Astrocyte (in vitro differentiated cells and primary cell): ENCODE data around the gene EGFR. TPM values are rescaled to one million over a fixed set of nuclear protein-coding genes. Genes with fewer than 3 reads are reported as not detected.

Experiments
- DNase-seq: peaks from one replicate; pipeline ENCODE4 v3.0.0-alpha.2; 2010; ENCODE audit warnings: low read depth
- FAIRE-seq: peaks from 2 replicates; lab custom pipeline; 2011; peaks lifted over from hg19 to GRCh38; lab: Jason Lieb, UNC
- H2AFZ ChIP-seq: 2 replicates; pipeline ENCODE4 v1.6.0; 2012; ENCODE audit warnings: low read depth, low read length, inconsistent platforms
- H3K27ac ChIP-seq: 2 replicates; pipeline ENCODE4 v1.5.1; 2011; ENCODE audit warnings: low read depth, low read length, inconsistent platforms
- H3K27me3 ChIP-seq: 2 replicates; pipeline ENCODE4 v1.6.0; 2011; ENCODE audit warnings: low read length, inconsistent platforms; ENCODE audit not compliant: insufficient read depth
- H3K36me3 ChIP-seq: 2 replicates; pipeline ENCODE4 v1.5.1; 2011; ENCODE audit warnings: low read length, inconsistent platforms; ENCODE audit not compliant: insufficient read depth
- H3K4me1 ChIP-seq: 2 replicates; pipeline ENCODE4 v1.5.1; 2011; ENCODE audit warnings: low read length, inconsistent platforms; ENCODE audit not compliant: insufficient read depth
- H3K4me2 ChIP-seq: 2 replicates; pipeline ENCODE4 v1.6.0; 2012; ENCODE audit warnings: low read length, inconsistent platforms
- H3K4me3 ChIP-seq: 2 replicates; pipeline ENCODE4 v1.5.1; 2011; ENCODE audit warnings: low read depth, mild to moderate bottlenecking, low read length, inconsistent platforms; ENCODE audit not compliant: insufficient read depth
- H3K79me2 ChIP-seq: 2 replicates; pipeline ENCODE4 v1.6.0; 2012; ENCODE audit warnings: mild to moderate bottlenecking, low read length, inconsistent platforms; ENCODE audit not compliant: insufficient read depth
- H3K9ac ChIP-seq: 2 replicates; pipeline ENCODE4 v1.6.0; 2012; ENCODE audit warnings: mild to moderate bottlenecking, low read length, inconsistent platforms
- H3K9me3 ChIP-seq: 2 replicates; pipeline ENCODE4 v1.5.1; 2012; ENCODE audit warnings: low read depth, mild to moderate bottlenecking, low read length, inconsistent platforms; ENCODE audit not compliant: insufficient read depth
- H4K20me1 ChIP-seq: 2 replicates; pipeline ENCODE4 v1.6.0; 2012; ENCODE audit warnings: low read length, inconsistent platforms; ENCODE audit not compliant: insufficient read depth
- H3K27ac Mint-ChIP-seq: one replicate; pipeline ENCODE4 v1.8.0; 2021; ENCODE audit warnings: mild to moderate bottlenecking, mixed read lengths; ENCODE audit not compliant: unreplicated experiment
- H3K27me3 Mint-ChIP-seq: one replicate; pipeline ENCODE4 v1.8.0; 2021; ENCODE audit warnings: low read depth, mixed read lengths; ENCODE audit not compliant: unreplicated experiment
- H3K36me3 Mint-ChIP-seq: one replicate; pipeline ENCODE4 v1.8.0; 2021; ENCODE audit warnings: low read depth, mixed read lengths; ENCODE audit not compliant: unreplicated experiment
- H3K4me1 Mint-ChIP-seq: one replicate; pipeline ENCODE4 v1.8.0; 2021; ENCODE audit warnings: low read depth, mixed read lengths; ENCODE audit not compliant: unreplicated experiment
- H3K4me3 Mint-ChIP-seq: one replicate; pipeline ENCODE4 v1.8.0; 2021; ENCODE audit warnings: mild to moderate bottlenecking, moderate library complexity, mixed read lengths; ENCODE audit not compliant: unreplicated experiment
- H3K9me3 Mint-ChIP-seq: one replicate; pipeline ENCODE4 v1.8.0; 2021; ENCODE audit warnings: mild to moderate bottlenecking, mixed read lengths; ENCODE audit not compliant: unreplicated experiment
- EZH2 ChIP-seq: IDR thresholded peaks from 2 replicates; pipeline ENCODE4 v1.6.1; 2012; ENCODE audit warnings: mild to moderate bottlenecking, low read length, inconsistent platforms; ENCODE audit not compliant: insufficient read depth
- total RNA-seq: library from RNA; stranded (reverse); gene quantifications from 2 replicates; pipeline ENCODE4 v1.2.1, GENCODE V29; 2021
- TF ChIP-seq, protein P1 (sequence below): IDR thresholded peaks from 2 replicates; pipeline ENCODE4 v1.5.1; 2011; ENCODE audit warnings: low read depth, mild to moderate bottlenecking, inconsistent platforms, low read length, moderate library complexity; ENCODE audit not compliant: insufficient read depth

The EGFR gene
- total RNA-seq, 1 donor from 2014 or later = 27.3 TPM

DNA sequence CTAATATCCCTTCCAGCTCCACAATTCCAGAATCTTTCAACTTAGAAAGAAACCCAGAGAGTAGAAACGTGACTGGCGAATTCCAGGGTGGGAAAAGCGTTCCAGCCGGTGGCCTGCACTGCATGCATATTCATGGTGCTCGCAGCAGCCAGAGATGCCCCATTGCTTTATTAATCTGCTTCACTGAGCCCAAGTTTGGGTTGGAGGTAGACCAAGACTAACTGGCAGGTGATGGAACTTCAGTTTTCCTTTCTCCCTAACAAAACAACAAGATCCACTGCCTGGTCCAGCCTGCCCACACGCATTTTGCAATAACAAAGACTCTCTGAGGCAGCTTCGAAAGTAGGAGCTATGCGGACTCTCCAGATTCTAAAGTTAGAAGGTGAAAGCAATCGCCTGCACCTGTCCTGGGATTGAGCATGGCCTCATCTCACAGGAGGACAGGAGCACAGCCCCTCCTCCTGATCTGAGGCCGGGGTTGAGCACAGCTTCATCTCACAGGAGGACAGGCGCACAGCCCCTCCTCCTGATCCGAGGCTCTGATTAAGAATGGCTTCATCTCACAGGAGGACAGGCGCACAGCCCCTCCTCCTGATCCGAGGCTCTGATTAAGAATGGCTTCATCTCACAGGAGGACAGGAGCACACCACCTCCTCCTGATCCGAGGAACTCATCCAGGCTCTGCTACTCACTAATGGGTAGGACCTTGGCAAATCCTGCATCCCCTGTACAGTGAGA is 218.5 kb downstream of the EGFR start:
- H3K4me1 ChIP-seq = no peaks in the 10 kb centered on the region
- H3K4me3 Mint-ChIP-seq = no peak overlapping the region
- peaks cover 36% of the 10 kb centered on the region for H3K27me3 Mint-ChIP-seq
- H4K20me1 ChIP-seq = no peaks in the 10 kb centered on the region
- peak; percentile 23 for DNase-seq
- FAIRE-seq = no peak
- no peak overlapping the region for H3K27ac Mint-ChIP-seq
- no peak overlapping the region for H2AFZ ChIP-seq
- no peak for TF ChIP-seq EZH2
- TF ChIP-seq, protein P1, sequence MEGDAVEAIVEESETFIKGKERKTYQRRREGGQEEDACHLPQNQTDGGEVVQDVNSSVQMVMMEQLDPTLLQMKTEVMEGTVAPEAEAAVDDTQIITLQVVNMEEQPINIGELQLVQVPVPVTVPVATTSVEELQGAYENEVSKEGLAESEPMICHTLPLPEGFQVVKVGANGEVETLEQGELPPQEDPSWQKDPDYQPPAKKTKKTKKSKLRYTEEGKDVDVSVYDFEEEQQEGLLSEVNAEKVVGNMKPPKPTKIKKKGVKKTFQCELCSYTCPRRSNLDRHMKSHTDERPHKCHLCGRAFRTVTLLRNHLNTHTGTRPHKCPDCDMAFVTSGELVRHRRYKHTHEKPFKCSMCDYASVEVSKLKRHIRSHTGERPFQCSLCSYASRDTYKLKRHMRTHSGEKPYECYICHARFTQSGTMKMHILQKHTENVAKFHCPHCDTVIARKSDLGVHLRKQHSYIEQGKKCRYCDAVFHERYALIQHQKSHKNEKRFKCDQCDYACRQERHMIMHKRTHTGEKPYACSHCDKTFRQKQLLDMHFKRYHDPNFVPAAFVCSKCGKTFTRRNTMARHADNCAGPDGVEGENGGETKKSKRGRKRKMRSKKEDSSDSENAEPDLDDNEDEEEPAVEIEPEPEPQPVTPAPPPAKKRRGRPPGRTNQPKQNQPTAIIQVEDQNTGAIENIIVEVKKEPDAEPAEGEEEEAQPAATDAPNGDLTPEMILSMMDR = no peak
- H3K9me3 ChIP-seq = no peaks in the 10 kb centered on the region
- no peaks in the 10 kb centered on the region for H3K36me3 ChIP-seq
- H3K9me3 Mint-ChIP-seq = no peaks in the 10 kb centered on the region
- no peak overlapping the region for H3K9ac ChIP-seq
- H3K4me3 ChIP-seq = no peak overlapping the region
- no peak overlapping the region for H3K27ac ChIP-seq
- peaks cover 5% of the 10 kb centered on the region for H3K27me3 ChIP-seq
- H3K79me2 ChIP-seq = no peaks in the 10 kb centered on the region
- H3K36me3 Mint-ChIP-seq = no peaks in the 10 kb centered on the region
- peaks cover under 1% of the 10 kb centered on the region for H3K4me1 Mint-ChIP-seq
- H3K4me2 ChIP-seq = no peak overlapping the region

DNA sequence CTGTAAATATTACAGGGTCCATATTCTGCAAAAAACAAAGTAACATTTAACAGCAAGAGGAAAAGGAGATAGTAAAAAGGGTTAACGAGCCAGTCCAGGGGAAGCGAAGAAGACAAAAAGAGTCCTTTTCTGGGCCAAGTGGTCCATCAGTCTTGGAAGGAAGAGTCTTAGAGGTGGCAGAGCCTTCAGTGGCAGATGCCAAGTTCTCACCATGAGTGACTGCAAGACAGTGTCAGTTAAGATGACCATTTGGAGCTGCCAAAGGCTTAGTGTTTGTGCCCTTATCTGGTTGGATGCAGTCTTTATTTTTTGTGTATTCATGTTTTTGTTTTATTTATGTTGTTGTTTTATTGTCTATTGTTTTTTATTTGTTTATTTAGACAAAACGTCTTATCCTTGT is 220.6 kb downstream of the EGFR start:
- no peak for FAIRE-seq
- Histone ChIP-seq H3K27me3 (peaks cover 5% of the 10 kb centered on the region), H3K9me3 (no peaks in the 10 kb centered on the region), H3K4me2 (no peak overlapping the region), H3K36me3 (no peaks in the 10 kb centered on the region), H3K4me3 (no peak overlapping the region), H4K20me1 (no peaks in the 10 kb centered on the region), H3K4me1 (peaks cover 5% of the 10 kb centered on the region), H3K27ac (no peak overlapping the region), H3K79me2 (no peaks in the 10 kb centered on the region), H3K9ac (no peak overlapping the region), H2AFZ (no peak overlapping the region)
- H3K27me3 Mint-ChIP-seq = peaks cover 26% of the 10 kb centered on the region
- no peaks in the 10 kb centered on the region for H3K9me3 Mint-ChIP-seq
- no peak overlapping the region for H3K4me3 Mint-ChIP-seq
- TF ChIP-seq, protein P1 = no peak
- no peak for TF ChIP-seq EZH2
- no peak for DNase-seq
- no peak overlapping the region for H3K27ac Mint-ChIP-seq
- H3K4me1 Mint-ChIP-seq = peaks cover 4% of the 10 kb centered on the region
- no peaks in the 10 kb centered on the region for H3K36me3 Mint-ChIP-seq
